Fibroblast of lung (primary cell): ENCODE results near the gene CDX1.

Experiments used
- CTCF ChIP-seq, 2 donors: IDR thresholded peaks in 1 of 2; conservative IDR thresholded peaks in 1 of 2; 1 replicate in 1 of 2; 2 replicates in 1 of 2; pipeline ENCODE4 v1.5.1; 2011 to 2012; ENCODE audit warnings: low read length in 2 of 2, control low read depth in 1 of 2, inconsistent platforms in 1 of 2, low read depth in 1 of 2, mild to moderate bottlenecking in 1 of 2
- EZH2 ChIP-seq: IDR thresholded peaks from 2 replicates; pipeline ENCODE4 v1.5.1; 2012; ENCODE audit warnings: low read length, control low read depth, mild to moderate bottlenecking; ENCODE audit errors: missing control alignments

GRCh38 chr5:150133581-150134197 lies 32.9 kb upstream of the CDX1 start:
- TF ChIP-seq CTCF (conservative IDR thresholded peaks at IDR 0.05 in 1 of 2, IDR thresholded peaks at IDR 0.05 in 1 of 2; ENCODE audit: low read depth in 1 of 2, low read length in 2 of 2): no peak
- TF ChIP-seq EZH2: no peak
